SU-DHL-6 (cell line): ENCODE results near the gene TRIM5.

ENCODE experiments used
- H2AFZ ChIP-seq: fragments of 200-600 bp; sonication (generic); 2 replicates; pipeline ENCODE4 v1.6.1; 2014; ENCODE audit warnings: low read depth, mild to moderate bottlenecking, moderate library complexity, mixed read lengths, antibody characterized with exemption, low read length; ENCODE audit not compliant: severe bottlenecking
- H3F3A ChIP-seq: fragments of 200-600 bp; shearing (Covaris generic); 2 replicates; pipeline ENCODE4 v1.6.0; 2016; ENCODE audit warnings: antibody characterized with exemption, mild to moderate bottlenecking; ENCODE audit not compliant: insufficient read depth
- H3K27ac ChIP-seq: fragments of 200-600 bp; sonication (generic); 2 replicates; pipeline ENCODE4 v1.5.1; 2016; ENCODE audit warnings: low read depth, mild to moderate bottlenecking, low read length, moderate library complexity, mixed read lengths
- H3K27me3 ChIP-seq: fragments of 200-600 bp; sonication (generic), shearing (Covaris generic); 2 replicates; pipeline ENCODE4 v1.6.0; 2014; ENCODE audit warnings: mild to moderate bottlenecking, low read length
- H3K36me3 ChIP-seq: fragments of 200-600 bp; sonication (generic); 2 replicates; pipeline ENCODE4 v1.6.1; 2014; ENCODE audit warnings: mild to moderate bottlenecking, low read length, mixed read lengths
- H3K4me2 ChIP-seq: fragments of 300-600, 200-600 bp; shearing (Covaris generic), sonication (generic); 2 replicates; pipeline ENCODE4 v1.6.0; 2014; ENCODE audit warnings: low read length, low read depth, mild to moderate bottlenecking; ENCODE audit not compliant: poor library complexity, severe bottlenecking
- H3K4me3 ChIP-seq: fragments of 200-600 bp; sonication (generic); 2 replicates; pipeline ENCODE4 v1.5.1; 2014; ENCODE audit warnings: antibody characterized with exemption, low read length, mild to moderate bottlenecking, mixed read lengths; ENCODE audit not compliant: insufficient read depth, poor library complexity, severe bottlenecking
- H3K79me2 ChIP-seq: fragments of 200-600 bp; sonication (generic); 2 replicates; pipeline ENCODE4 v1.6.1; 2014; ENCODE audit warnings: mild to moderate bottlenecking, low read length, moderate library complexity; ENCODE audit not compliant: insufficient read depth
- H3K9ac ChIP-seq: fragments of 200-600 bp; sonication (generic); 2 replicates; pipeline ENCODE4 v1.7.0; 2014; ENCODE audit warnings: mild to moderate bottlenecking, low read length
- H3K9me2 ChIP-seq: fragments of 200-600 bp; sonication (generic); replicated peaks from 2 replicates; pipeline ENCODE4 v1.6.1; 2014; ENCODE audit warnings: low read length; ENCODE audit not compliant: insufficient read depth
- H3K9me3 ChIP-seq: fragments of 200-600 bp; sonication (generic); 2 replicates; pipeline ENCODE4 v1.6.1; 2014; ENCODE audit warnings: low read length, mixed read lengths; ENCODE audit not compliant: insufficient read depth
- H4K20me1 ChIP-seq: fragments of 200-600 bp; sonication (generic); 2 replicates; pipeline ENCODE4 v1.6.1; 2014; ENCODE audit warnings: low read depth, mild to moderate bottlenecking, antibody characterized with exemption, low read length, moderate library complexity, mixed read lengths
- EZH2phosphoT487 ChIP-seq: fragments of 200-600 bp; sonication (generic), shearing (Covaris generic); conservative IDR thresholded peaks from 2 replicates; pipeline ENCODE4 v1.6.1; 2018; ENCODE audit warnings: mild to moderate bottlenecking, antibody characterized with exemption, low read length, moderate library complexity, mixed read lengths
- TF ChIP-seq, protein P1 (sequence below): fragments of 200-600 bp; sonication (generic); IDR thresholded peaks from one replicate; pipeline ENCODE4 v1.5.1; 2017; ENCODE audit warnings: antibody characterized with exemption, mild to moderate bottlenecking, low read length, moderate library complexity; ENCODE audit not compliant: insufficient read depth, poor library complexity, severe bottlenecking

TRIM5 gene

DNA sequence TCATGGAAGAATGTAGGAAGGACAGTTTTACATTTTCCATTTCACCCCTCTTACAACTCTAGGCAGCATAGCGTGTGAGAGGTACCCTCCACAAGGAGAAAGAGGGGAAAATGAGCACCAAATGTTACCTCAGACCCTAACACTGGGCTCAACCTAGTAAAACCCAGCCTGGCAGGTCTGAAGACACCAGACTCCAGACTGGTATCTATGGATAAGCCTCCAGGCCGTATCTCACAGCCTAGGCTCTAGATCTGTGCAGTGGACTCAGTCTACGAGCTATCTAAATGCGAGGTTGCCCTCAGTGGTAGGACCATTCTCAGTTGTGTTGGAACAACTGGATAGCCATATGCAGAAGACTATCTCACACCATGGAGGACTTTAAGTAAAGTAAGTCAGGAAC is 10.5 kb downstream of the TRIM5 start:
- no peak for TF ChIP-seq EZH2phosphoT487
- TF ChIP-seq, protein P1, sequence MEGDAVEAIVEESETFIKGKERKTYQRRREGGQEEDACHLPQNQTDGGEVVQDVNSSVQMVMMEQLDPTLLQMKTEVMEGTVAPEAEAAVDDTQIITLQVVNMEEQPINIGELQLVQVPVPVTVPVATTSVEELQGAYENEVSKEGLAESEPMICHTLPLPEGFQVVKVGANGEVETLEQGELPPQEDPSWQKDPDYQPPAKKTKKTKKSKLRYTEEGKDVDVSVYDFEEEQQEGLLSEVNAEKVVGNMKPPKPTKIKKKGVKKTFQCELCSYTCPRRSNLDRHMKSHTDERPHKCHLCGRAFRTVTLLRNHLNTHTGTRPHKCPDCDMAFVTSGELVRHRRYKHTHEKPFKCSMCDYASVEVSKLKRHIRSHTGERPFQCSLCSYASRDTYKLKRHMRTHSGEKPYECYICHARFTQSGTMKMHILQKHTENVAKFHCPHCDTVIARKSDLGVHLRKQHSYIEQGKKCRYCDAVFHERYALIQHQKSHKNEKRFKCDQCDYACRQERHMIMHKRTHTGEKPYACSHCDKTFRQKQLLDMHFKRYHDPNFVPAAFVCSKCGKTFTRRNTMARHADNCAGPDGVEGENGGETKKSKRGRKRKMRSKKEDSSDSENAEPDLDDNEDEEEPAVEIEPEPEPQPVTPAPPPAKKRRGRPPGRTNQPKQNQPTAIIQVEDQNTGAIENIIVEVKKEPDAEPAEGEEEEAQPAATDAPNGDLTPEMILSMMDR: no peak
- H3K27me3 ChIP-seq: no peaks in the 10 kb centered on the region
- H3K9me3 ChIP-seq: no peaks in the 10 kb centered on the region
- no peaks in the 10 kb centered on the region for H3K9me2 ChIP-seq
- peaks cover 6% of the 10 kb centered on the region; the same call in 1 of the 2 replicates for H3F3A ChIP-seq
- no peak overlapping the region for H2AFZ ChIP-seq
- H3K9ac ChIP-seq: no peak overlapping the region
- no peaks in the 10 kb centered on the region for H4K20me1 ChIP-seq
- no peaks in the 10 kb centered on the region for H3K79me2 ChIP-seq
- no peak overlapping the region for H3K4me3 ChIP-seq
- no peak overlapping the region for H3K27ac ChIP-seq
- H3K4me2 ChIP-seq: no peak overlapping the region
- peaks cover 12% of the 10 kb centered on the region; the same call in 1 of the 2 replicates for H3K36me3 ChIP-seq

DNA sequence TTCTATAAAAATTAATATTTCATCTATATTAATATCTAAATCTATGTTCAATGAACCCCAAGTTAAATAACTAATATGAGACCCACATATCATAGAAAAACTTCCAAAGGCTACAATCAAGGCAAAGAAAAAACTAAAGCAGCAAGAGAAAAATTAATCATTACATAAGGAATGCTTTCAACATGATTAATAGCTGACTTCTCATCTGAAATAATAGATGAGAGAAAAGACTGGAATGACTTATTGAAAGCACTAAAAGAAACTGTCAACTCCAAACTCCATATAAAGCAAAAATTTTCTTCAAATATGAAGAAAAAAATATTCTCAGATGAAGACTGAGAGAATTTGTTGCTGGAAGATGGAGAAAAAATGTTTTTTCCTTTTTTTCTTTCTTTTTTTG is 13.0 kb downstream of the TRIM5 start:
- no peaks in the 10 kb centered on the region for H3K27me3 ChIP-seq
- no peak overlapping the region for H3K27ac ChIP-seq
- H3K9me3 ChIP-seq: no peaks in the 10 kb centered on the region
- H3K9me2 ChIP-seq: no peaks in the 10 kb centered on the region
- H3K79me2 ChIP-seq: no peaks in the 10 kb centered on the region
- peaks cover 6% of the 10 kb centered on the region; the same call in 1 of the 2 replicates for H3F3A ChIP-seq
- H3K36me3 ChIP-seq: peaks cover 13% of the 10 kb centered on the region; the same call in 1 of the 2 replicates
- no peak overlapping the region for H3K4me2 ChIP-seq
- no peak overlapping the region for H3K4me3 ChIP-seq
- H2AFZ ChIP-seq: no peak overlapping the region
- H4K20me1 ChIP-seq: no peaks in the 10 kb centered on the region
- TF ChIP-seq, protein P1: no peak
- no peak for TF ChIP-seq EZH2phosphoT487
- H3K9ac ChIP-seq: no peak overlapping the region

DNA sequence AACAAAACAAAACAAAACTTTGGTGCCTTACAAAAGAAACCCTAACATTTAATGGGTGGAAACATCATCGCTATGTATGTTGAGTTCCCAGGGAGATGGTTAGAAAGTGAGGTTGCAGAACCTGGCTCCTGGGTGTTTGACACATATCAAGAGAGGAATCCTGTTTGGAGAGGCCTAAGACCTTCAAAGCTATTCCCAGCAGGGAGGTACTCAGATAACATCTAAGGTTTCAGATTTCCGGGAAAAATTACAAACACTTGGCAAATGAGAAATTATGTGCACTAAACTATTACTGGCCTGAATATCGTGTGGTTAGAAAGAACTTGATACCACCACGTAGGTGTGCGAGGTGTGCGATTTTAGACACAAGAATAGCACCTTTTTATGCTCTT is 18.5 kb downstream of the TRIM5 start:
- no peak overlapping the region for H3K9ac ChIP-seq
- no peaks in the 10 kb centered on the region for H3F3A ChIP-seq
- H3K9me3 ChIP-seq: no peaks in the 10 kb centered on the region
- no peaks in the 10 kb centered on the region for H3K79me2 ChIP-seq
- peaks cover 5% of the 10 kb centered on the region; the same call in 1 of the 2 replicates for H3K36me3 ChIP-seq
- no peaks in the 10 kb centered on the region for H4K20me1 ChIP-seq
- H3K4me3 ChIP-seq: no peak overlapping the region
- H3K27me3 ChIP-seq: no peaks in the 10 kb centered on the region
- H3K27ac ChIP-seq: no peak overlapping the region
- TF ChIP-seq, protein P1: no peak
- TF ChIP-seq EZH2phosphoT487: no peak
- H3K9me2 ChIP-seq: no peaks in the 10 kb centered on the region
- no peak overlapping the region for H3K4me2 ChIP-seq
- H2AFZ ChIP-seq: no peak overlapping the region
